K562 (cell line): ENCODE data around the gene EPGN. TPM values are rescaled to one million over a fixed set of nuclear protein-coding genes. Genes with fewer than 3 reads are reported as not detected.

Experiments used
- E2F1 ChIP-seq: sonication (generic); formaldehyde crosslinking; IDR thresholded peaks from 2 replicates; pipeline ENCODE4 v1.8.1; 2023; ENCODE audit warnings: mild to moderate bottlenecking, missing genetic modification reagents, moderate library complexity
- HCFC1 ChIP-seq: IDR thresholded peaks from 2 replicates; pipeline ENCODE4 v1.6.1; 2012; ENCODE audit warnings: low read depth, low read length, improper control_type of control experiment
- HDAC8 ChIP-seq: fragments of 450-650 bp; IDR thresholded peaks from 2 replicates; pipeline ENCODE4 v1.6.1; 2016; ENCODE audit warnings: mild to moderate bottlenecking, missing genetic modification characterization, moderate library complexity, missing compliant biosample characterization
- HSF4 ChIP-seq: fragments of 250-450 bp; sonication (Bioruptor Pico); IDR thresholded peaks from 2 replicates; pipeline ENCODE4 v2.1.2; 2022; ENCODE audit warnings: mild to moderate bottlenecking, moderate library complexity, borderline replicate concordance
- MEIS2 ChIP-seq: fragments of 450-650 bp; IDR thresholded peaks from 2 replicates; pipeline ENCODE4 v1.6.1; 2014; ENCODE audit warnings: mild to moderate bottlenecking; ENCODE audit not compliant: partially characterized antibody
- MXI1 ChIP-seq: IDR thresholded peaks from 2 replicates; pipeline ENCODE4 v1.6.1; 2011; ENCODE audit warnings: low read depth, mild to moderate bottlenecking, improper control_type of control experiment, low read length
- PTTG1 ChIP-seq: fragments of 450-650 bp; IDR thresholded peaks from 2 replicates; pipeline ENCODE4 v1.6.1; 2016; ENCODE audit warnings: low read depth, mild to moderate bottlenecking, missing genetic modification characterization, missing compliant biosample characterization
- TCF7 ChIP-seq: sonication (generic); IDR thresholded peaks from 2 replicates; pipeline ENCODE4 v1.6.1; 2016; ENCODE audit warnings: antibody characterized with exemption, borderline replicate concordance
- TEAD1 ChIP-seq, 2 experiments: fragments of 450-650 bp in 1 of 2; sonication (generic) in 1 of 2; formaldehyde crosslinking; IDR thresholded peaks; 2 replicates each; pipeline versions ENCODE4 v1.4.0 to v1.8.0; 2020 to 2022; ENCODE audit warnings: mild to moderate bottlenecking in 2 of 2, missing genetic modification reagents in 1 of 2
- ZFX ChIP-seq: sonication (generic); formaldehyde crosslinking; IDR thresholded peaks from 2 replicates; pipeline ENCODE4 v1.8.0; 2022; ENCODE audit warnings: mild to moderate bottlenecking, missing genetic modification reagents, moderate library complexity
- ZNF57 ChIP-seq: fragments of 450-650 bp; formaldehyde crosslinking; IDR thresholded peaks from 2 replicates; pipeline ENCODE4 v1.4.0; 2020; ENCODE audit warnings: mild to moderate bottlenecking, moderate library complexity
- ZNF655 ChIP-seq: fragments of 250-450 bp; sonication (Bioruptor Pico); IDR thresholded peaks from 2 replicates; pipeline ENCODE4 v1.5.0; 2021
- ZNF695 ChIP-seq: fragments of 450-650 bp; formaldehyde crosslinking; IDR thresholded peaks from 2 replicates; pipeline ENCODE4 v1.4.0; 2020; ENCODE audit warnings: mild to moderate bottlenecking, moderate library complexity
- polyA plus RNA-seq, 8 experiments: library from polyadenylated mRNA; depleted of rRNA in 4 of 8; stranded (reverse) in 5 of 8; unstranded in 3 of 8; fragments of >200 nt; fragmentation: Nextera tagmentation in 2 of 8; fragmentation: Illumina TruSeq in 1 of 8; extraction: Ambion mirVana in 2 of 8; extraction: Trizol in 1 of 8; gene quantifications; 2 replicates each; pipeline versions ENCODE4 v1.2.1 to v1.2.3, GENCODE V29; 2011 to 2014; ENCODE audit warnings: inconsistent platforms in 1 of 8, missing spikeins in 1 of 8
- total RNA-seq, 7 experiments: library from RNA; depleted of rRNA in 6 of 7; stranded (reverse); fragments of >200 nt in 6 of 7; fragmentation: Illumina TruSeq in 2 of 7; extraction: Trizol in 2 of 7; gene quantifications; 2 replicates each; pipeline versions ENCODE4 v1.2.1 to v1.2.3, GENCODE V29; 2011 to 2021; ENCODE audit warnings: low replicate concordance in 1 of 7
- TF ChIP-seq, protein P1 (sequence below), 2 experiments: fragments of 450-650 bp in 1 of 2; sonication (generic) in 1 of 2; formaldehyde crosslinking in 1 of 2; IDR thresholded peaks; 2 replicates each; pipeline versions ENCODE4 v1.7.1 to v1.9.0; 2016 to 2022; ENCODE audit warnings: inconsistent platforms in 1 of 2, mild to moderate bottlenecking in 1 of 2, missing genetic modification reagents in 1 of 2

The EPGN gene
- total and polyA plus RNA-seq, 9 of the 15 experiments (the other 6 are each of a cell fraction or from before 2014, with no cell fraction given), result 0.10 to 0.56 TPM; not detected in 7

GRCh38 chr4:74330295-74330750 lies 22.1 kb downstream of the EPGN start (continued):
- TF ChIP-seq E2F1 (CRISPR knock-in tag) (no peak), MEIS2 (peak; percentile 3), HSF4 (no peak), PTTG1 (tag) (no peak), HCFC1 (no peak), ZNF655 (CRISPR knock-in tag) (no peak), MXI1 (no peak), ZFX (CRISPR knock-in tag) (no peak), TCF7 (no peak), HDAC8 (tag) (no peak), ZNF57 (CRISPR knock-in tag) (no peak), TEAD1 (CRISPR knock-in tag; IDR thresholded peaks at IDR 0.05) (peak in 1 of 2 experiments; percentile 99; a peak in 2 of 4 replicates), ZNF695 (CRISPR knock-in tag) (no peak)
- TF ChIP-seq, protein P1, sequence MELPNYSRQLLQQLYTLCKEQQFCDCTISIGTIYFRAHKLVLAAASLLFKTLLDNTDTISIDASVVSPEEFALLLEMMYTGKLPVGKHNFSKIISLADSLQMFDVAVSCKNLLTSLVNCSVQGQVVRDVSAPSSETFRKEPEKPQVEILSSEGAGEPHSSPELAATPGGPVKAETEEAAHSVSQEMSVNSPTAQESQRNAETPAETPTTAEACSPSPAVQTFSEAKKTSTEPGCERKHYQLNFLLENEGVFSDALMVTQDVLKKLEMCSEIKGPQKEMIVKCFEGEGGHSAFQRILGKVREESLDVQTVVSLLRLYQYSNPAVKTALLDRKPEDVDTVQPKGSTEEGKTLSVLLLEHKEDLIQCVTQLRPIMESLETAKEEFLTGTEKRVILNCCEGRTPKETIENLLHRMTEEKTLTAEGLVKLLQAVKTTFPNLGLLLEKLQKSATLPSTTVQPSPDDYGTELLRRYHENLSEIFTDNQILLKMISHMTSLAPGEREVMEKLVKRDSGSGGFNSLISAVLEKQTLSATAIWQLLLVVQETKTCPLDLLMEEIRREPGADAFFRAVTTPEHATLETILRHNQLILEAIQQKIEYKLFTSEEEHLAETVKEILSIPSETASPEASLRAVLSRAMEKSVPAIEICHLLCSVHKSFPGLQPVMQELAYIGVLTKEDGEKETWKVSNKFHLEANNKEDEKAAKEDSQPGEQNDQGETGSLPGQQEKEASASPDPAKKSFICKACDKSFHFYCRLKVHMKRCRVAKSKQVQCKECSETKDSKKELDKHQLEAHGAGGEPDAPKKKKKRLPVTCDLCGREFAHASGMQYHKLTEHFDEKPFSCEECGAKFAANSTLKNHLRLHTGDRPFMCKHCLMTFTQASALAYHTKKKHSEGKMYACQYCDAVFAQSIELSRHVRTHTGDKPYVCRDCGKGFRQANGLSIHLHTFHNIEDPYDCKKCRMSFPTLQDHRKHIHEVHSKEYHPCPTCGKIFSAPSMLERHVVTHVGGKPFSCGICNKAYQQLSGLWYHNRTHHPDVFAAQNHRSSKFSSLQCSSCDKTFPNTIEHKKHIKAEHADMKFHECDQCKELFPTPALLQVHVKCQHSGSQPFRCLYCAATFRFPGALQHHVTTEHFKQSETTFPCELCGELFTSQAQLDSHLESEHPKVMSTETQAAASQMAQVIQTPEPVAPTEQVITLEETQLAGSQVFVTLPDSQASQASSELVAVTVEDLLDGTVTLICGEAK (IDR thresholded peaks at IDR 0.05), result no peak
- TF ChIP-seq, protein P1 (CRISPR knock-in tag; IDR thresholded peaks at IDR 0.05), result no peak
